AG09309 (cell line): ENCODE measurements around the gene PBRM1.

Experiments
- DNase-seq: peaks from one replicate; pipeline ENCODE4 v3.0.0-alpha.2; 2010; ENCODE audit warnings: low read depth
- H3K4me3 ChIP-seq: 2 replicates; pipeline ENCODE4 v1.5.1; 2011; ENCODE audit warnings: mild to moderate bottlenecking, low read depth, low read length, moderate library complexity; ENCODE audit not compliant: control insufficient read depth
- TF ChIP-seq, protein P1 (sequence below): IDR thresholded peaks from 2 replicates; pipeline ENCODE4 v1.5.1; 2011; ENCODE audit warnings: mild to moderate bottlenecking, low read depth, low read length, inconsistent platforms; ENCODE audit not compliant: insufficient read depth, control insufficient read depth; ENCODE audit errors: missing control alignments

Gene PBRM1

DNA sequence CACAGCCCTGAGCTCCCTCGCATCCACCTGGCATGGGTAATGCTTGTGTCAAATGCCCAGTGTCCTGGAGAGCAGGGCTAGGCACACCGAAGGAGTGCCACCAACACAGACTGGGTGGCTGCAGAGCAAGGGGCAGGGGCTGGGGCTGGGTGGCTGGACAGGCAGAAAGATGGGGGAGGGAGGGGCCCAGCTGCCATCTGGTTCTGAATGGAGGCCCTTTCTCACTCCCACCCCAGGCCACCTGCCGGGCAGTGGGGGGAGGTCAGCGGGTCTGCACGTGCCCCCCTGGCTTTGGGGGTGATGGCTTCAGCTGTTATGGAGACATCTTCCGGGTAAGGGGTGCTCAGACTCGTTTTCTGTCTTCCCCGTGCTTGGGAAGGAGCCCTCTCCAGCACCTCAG lies 173.6 kb downstream of the PBRM1 start:
- TF ChIP-seq, protein P1, sequence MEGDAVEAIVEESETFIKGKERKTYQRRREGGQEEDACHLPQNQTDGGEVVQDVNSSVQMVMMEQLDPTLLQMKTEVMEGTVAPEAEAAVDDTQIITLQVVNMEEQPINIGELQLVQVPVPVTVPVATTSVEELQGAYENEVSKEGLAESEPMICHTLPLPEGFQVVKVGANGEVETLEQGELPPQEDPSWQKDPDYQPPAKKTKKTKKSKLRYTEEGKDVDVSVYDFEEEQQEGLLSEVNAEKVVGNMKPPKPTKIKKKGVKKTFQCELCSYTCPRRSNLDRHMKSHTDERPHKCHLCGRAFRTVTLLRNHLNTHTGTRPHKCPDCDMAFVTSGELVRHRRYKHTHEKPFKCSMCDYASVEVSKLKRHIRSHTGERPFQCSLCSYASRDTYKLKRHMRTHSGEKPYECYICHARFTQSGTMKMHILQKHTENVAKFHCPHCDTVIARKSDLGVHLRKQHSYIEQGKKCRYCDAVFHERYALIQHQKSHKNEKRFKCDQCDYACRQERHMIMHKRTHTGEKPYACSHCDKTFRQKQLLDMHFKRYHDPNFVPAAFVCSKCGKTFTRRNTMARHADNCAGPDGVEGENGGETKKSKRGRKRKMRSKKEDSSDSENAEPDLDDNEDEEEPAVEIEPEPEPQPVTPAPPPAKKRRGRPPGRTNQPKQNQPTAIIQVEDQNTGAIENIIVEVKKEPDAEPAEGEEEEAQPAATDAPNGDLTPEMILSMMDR: no peak
- no peak for DNase-seq
- H3K4me3 ChIP-seq: no peak overlapping the region

DNA sequence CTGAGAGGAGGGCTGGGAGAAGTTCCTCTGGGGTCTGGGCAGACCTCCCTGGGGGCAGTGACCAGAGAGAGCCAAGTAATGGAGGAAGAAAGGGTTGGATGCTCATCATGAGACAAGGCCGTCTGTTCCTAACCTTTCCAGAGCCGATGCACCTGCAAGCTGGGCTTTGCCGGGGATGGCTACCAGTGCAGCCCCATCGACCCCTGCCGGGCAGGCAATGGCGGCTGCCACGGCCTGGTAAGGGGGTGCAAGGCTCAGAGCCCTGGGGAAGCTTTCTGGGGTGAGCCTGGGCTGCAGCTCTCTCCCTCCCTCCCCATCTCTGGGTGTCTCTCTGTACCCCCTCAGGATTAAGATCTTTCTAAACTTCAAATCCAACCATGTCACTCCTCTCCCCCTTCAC lies 174.2 kb downstream of the PBRM1 start:
- no peak overlapping the region for H3K4me3 ChIP-seq
- DNase-seq: no peak
- TF ChIP-seq, protein P1: no peak

DNA sequence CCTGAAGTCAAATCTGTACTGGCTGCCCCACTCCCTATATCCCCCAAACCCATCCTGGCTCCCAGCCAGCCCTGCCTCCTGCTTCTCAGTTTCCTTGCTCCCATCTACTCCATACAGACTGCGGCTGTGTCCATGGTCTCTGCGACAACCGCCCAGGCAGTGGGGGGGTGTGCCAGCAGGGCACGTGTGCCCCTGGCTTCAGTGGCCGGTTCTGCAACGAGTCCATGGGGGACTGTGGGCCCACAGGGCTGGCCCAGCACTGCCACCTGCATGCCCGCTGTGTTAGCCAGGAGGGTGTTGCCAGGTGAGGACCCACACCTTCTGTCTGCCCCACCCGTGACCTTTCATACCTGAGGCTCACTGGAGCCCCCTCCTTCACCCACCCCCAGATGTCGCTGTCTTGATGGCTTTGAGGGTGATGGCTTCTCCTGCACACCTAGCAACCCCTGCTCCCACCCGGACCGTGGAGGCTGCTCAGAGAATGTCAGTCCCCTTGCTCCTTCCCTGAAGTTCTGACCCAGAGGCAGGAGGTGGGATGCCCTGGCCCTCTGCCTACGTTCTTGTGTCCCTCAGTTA lies 175.9 kb downstream of the PBRM1 start:
- no peak for DNase-seq
- TF ChIP-seq, protein P1: no peak
- no peak overlapping the region for H3K4me3 ChIP-seq

DNA sequence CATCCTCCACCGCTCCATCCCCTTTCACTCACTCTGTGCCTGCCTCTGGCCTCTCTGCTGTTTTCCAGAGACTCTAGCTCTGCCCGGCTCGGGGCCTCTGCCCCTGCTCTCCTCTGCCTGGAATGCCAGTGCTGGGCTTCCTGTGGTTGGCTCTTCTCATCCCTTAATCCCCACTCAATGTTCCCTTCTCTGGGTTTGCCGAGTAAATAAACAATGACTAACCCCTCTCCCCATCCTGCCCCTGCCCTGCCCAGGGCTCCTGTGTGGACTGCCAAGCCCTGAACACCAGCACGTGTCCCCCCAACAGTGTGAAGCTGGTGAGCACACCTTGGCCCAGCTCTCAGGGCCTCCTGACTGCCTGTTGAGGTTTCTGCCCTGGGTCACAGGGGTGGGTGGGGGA lies 178.4 kb downstream of the PBRM1 start:
- H3K4me3 ChIP-seq: no peak overlapping the region
- no peak for DNase-seq
- TF ChIP-seq, protein P1: no peak

DNA sequence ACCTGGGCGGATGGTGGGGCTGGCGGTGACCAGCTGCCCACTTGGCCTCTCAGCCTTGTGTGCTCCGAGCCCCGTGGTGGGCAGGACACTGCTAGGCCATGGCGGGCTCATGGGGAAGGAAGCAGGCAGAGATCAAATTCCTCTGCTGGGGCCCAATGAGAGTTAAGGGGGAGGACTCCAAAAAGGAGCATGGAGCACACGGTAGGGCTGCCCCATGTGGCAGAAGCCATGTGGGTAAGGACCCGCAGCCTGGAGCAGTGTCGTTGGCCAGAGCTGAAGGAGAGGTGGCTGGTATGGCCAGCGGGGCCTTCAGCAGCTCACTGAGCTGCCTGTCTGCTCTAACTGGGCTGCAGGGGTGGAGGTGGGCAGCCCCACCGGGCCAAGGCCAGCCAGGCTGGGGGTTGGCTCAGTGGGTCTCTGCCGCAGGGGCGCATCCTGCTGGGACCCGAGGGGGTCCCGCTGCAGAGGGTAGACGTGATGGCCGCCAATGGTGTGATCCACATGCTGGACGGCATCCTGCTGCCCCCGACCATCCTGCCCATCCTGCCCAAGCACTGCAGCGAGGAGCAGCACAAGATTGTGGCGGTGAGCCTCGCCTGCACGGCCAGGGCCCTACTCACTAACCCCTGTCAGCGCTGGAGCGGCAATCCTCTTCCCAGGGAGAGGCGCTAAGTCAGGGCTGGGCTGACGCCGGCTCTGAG lies 179.3 kb downstream of the PBRM1 start:
- TF ChIP-seq, protein P1: no peak
- no peak for DNase-seq
- H3K4me3 ChIP-seq: no peak overlapping the region

DNA sequence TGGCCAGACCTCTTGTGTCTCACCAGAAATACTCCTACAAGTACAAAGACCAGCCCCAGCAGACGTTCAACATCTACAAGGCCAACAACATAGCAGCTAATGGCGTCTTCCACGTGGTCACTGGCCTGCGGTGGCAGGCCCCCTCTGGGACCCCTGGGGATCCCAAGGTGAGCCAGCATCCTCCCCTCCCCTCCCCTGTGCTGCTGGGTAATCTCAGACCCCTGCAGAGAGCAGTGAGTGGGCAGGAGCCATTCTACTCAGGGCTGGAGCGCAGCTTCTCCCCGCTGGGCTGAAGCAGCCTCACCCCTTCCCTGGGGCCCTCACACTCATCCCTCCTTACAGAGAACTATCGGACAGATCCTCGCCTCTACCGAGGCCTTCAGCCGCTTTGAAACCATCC lies 180.7 kb downstream of the PBRM1 start:
- no peak for DNase-seq
- TF ChIP-seq, protein P1: no peak

More for the DNA sequence above, 180.7 kb downstream of the PBRM1 start:
- no peak overlapping the region for H3K4me3 ChIP-seq
